ENCODE measurements around the gene ELMOD1.

DNA sequence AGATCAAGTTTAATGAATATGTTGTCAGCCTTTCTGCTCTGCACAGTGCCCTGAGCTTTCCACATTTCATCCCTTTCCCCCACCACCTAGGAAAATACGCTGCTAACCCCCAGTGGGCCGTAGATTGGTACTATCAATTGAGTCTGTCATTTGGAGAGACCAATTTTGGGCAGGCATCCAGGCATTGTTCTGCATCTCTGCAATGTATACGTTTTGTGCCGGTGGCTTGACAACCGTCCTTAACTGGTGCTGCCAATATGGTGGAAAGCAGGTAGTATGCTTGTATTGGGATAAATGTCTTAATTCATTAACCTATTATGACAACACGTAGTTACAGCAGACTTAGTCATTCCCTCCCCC lies 1.3 kb downstream of the ELMOD1 start:
- no peak for TF ChIP-seq POLR2AphosphoS5 (IDR thresholded peaks at IDR 0.05; ENCODE audit: low read depth, low read length)
- TF ChIP-seq SIN3A (IDR thresholded peaks at IDR 0.05; ENCODE audit: borderline replicate concordance, insufficient read depth, low read length), result no peak
- no peak for TF ChIP-seq TAF1 (IDR thresholded peaks at IDR 0.05; ENCODE audit: borderline replicate concordance, insufficient read depth, low read length)
- no peak for TF ChIP-seq REST (IDR thresholded peaks at IDR 0.05; ENCODE audit: insufficient read depth in 1 of 2, low read depth in 2 of 2, low read length in 2 of 2)
